SW 1271 (cell line): Measurements from ENCODE around the gene PAPLN.
"Not testable (repeated sequence)": the region's sequence is repeated elsewhere in the genome, so short reads cannot be mapped to it uniquely, and the experiment has no call there.

Experiments used
- DNase-seq, 2 experiments: peaks; one replicate each; lab custom pipeline; 2025; lab: John Stamatoyannopoulos, UW

The PAPLN gene

GRCh38 chr14:73289729-73290128 lies 52.4 kb downstream of the PAPLN start:
- DNase-seq: no peak

GRCh38 chr14:73290279-73290678 lies 53.0 kb downstream of the PAPLN start:
- no peak for DNase-seq

GRCh38 chr14:73293782-73294781 lies 56.8 kb downstream of the PAPLN start:
- no peak for DNase-seq

- DNase-seq: peak in 1 of 2 experiments; percentile 51
Measured at GRCh38 chr14:73295198-73295796, 58.0 kb downstream of the PAPLN start.

- no peak for DNase-seq
Measured at GRCh38 chr14:73305499-73305898, 68.2 kb downstream of the PAPLN start.

GRCh38 chr14:73307261-73307660 lies 70.0 kb downstream of the PAPLN start:
- DNase-seq: no peak

GRCh38 chr14:73309207-73309606 lies 71.9 kb downstream of the PAPLN start:
- not testable (repeated sequence) for DNase-seq

GRCh38 chr14:73311708-73312030 lies 74.4 kb downstream of the PAPLN start:
- no peak for DNase-seq

GRCh38 chr14:73312687-73313086 lies 75.4 kb downstream of the PAPLN start:
- DNase-seq: no peak

GRCh38 chr14:73313151-73313550 lies 75.8 kb downstream of the PAPLN start:
- no peak for DNase-seq

- DNase-seq: no peak
Measured at GRCh38 chr14:73323896-73324399, 86.6 kb downstream of the PAPLN start.
